ENCODE results near the gene PLA2G4C. TPM values are rescaled to one million over a fixed set of nuclear protein-coding genes. Genes with fewer than 3 reads are reported as not detected.

PLA2G4C gene
- total and polyA plus RNA-seq, 2 experiments from 2014 or later = 2.9 to 3.4 TPM

DNA sequence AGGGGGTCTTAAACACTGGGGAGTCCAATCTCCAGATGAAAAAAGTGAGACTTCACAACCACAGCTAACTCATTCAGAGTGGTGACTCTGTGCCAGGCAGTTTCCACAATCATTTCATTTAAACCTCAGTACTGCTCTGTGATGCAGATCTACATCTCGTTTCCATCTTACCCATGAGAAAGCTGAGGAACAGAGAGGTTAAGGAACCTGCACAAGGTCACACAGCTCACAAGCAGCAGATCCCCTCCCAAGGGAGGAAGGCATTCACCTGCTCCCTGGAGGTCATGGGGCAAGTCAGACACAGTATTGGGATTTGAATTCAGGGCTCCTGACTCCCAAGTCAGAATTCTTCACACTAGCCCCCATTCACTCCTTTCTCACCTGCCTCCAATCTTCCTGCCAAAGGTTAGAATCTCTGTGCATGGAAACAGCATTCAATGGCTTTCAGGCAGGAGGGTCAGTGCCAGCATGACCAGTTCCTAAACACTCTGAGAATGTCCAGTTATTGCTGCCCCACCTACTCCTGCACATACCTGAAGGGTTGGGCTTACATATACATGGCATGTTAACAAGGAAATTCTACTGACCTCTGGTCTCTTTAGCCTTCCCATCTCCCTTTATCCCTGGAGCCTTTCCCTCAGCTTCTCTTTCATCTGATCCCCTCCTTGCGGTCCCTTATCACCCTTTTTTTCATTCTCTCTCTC lies 68.6 kb downstream of the PLA2G4C start:
- Histone ChIP-seq H3K27ac (ENCODE audit: low read depth) (no peak overlapping the region), H3K27me3 (ENCODE audit: insufficient read depth) (no peaks in the 10 kb centered on the region), H3K36me3 (ENCODE audit: insufficient read depth) (no peaks in the 10 kb centered on the region), H4K20me1 (replicated peaks; ENCODE audit: insufficient read depth) (no peaks in the 10 kb centered on the region), H3K4me3 (no peak overlapping the region), H2AFZ (no peak overlapping the region), H3K79me2 (replicated peaks; ENCODE audit: insufficient read depth) (no peaks in the 10 kb centered on the region), H3K4me1 (ENCODE audit: insufficient read depth) (no peaks in the 10 kb centered on the region), H3F3A (replicated peaks; ENCODE audit: low read depth) (no peaks in the 10 kb centered on the region), H3K4me2 (no peak overlapping the region), H3K9me2 (ENCODE audit: insufficient read depth) (peaks cover 6% of the 10 kb centered on the region)
- Mint-ChIP-seq H3K27me3 (ENCODE audit: insufficient read depth, low read depth, poor library complexity) (peaks cover 6% of the 10 kb centered on the region), H3K36me3 (ENCODE audit: low read depth) (peaks cover 3% of the 10 kb centered on the region; the same call in 2 of the 3 replicates), H3K4me3 (no peak overlapping the region; the same call in 2 of the 3 replicates), H3K9me3 (peaks cover 45% of the 10 kb centered on the region), H3K4me1 (no peaks in the 10 kb centered on the region), H3K27ac (no peak overlapping the region)
- no peak for ATAC-seq
- no peak for DNase-seq (ENCODE audit: low spot score)
- TF ChIP-seq JUNB (IDR thresholded peaks at IDR 0.05; ENCODE audit: unreplicated experiment) (no peak), ZNF331 (CRISPR knock-in tag; IDR thresholded peaks at IDR 0.05; ENCODE audit: low read depth) (no peak), NANOG (IDR thresholded peaks at IDR 0.05; ENCODE audit: borderline replicate concordance) (no peak), ZNF114 (CRISPR knock-in tag; IDR thresholded peaks at IDR 0.05) (no peak), EZH2 (IDR thresholded peaks at IDR 0.05; ENCODE audit: low read depth, unreplicated experiment) (no peak), POLR2AphosphoS5 (IDR thresholded peaks at IDR 0.05; ENCODE audit: low read depth) (no peak), CREB1 (CRISPR knock-in tag; IDR thresholded peaks at IDR 0.05; ENCODE audit: low read depth) (no peak), STAT1 (IDR thresholded peaks at IDR 0.05; ENCODE audit: unreplicated experiment) (no peak)
- TF ChIP-seq, protein P1, sequence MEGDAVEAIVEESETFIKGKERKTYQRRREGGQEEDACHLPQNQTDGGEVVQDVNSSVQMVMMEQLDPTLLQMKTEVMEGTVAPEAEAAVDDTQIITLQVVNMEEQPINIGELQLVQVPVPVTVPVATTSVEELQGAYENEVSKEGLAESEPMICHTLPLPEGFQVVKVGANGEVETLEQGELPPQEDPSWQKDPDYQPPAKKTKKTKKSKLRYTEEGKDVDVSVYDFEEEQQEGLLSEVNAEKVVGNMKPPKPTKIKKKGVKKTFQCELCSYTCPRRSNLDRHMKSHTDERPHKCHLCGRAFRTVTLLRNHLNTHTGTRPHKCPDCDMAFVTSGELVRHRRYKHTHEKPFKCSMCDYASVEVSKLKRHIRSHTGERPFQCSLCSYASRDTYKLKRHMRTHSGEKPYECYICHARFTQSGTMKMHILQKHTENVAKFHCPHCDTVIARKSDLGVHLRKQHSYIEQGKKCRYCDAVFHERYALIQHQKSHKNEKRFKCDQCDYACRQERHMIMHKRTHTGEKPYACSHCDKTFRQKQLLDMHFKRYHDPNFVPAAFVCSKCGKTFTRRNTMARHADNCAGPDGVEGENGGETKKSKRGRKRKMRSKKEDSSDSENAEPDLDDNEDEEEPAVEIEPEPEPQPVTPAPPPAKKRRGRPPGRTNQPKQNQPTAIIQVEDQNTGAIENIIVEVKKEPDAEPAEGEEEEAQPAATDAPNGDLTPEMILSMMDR (conservative IDR thresholded peaks at IDR 0.05; ENCODE audit: low read depth in 2 of 2) = no peak
- TF ChIP-seq, protein P2, sequence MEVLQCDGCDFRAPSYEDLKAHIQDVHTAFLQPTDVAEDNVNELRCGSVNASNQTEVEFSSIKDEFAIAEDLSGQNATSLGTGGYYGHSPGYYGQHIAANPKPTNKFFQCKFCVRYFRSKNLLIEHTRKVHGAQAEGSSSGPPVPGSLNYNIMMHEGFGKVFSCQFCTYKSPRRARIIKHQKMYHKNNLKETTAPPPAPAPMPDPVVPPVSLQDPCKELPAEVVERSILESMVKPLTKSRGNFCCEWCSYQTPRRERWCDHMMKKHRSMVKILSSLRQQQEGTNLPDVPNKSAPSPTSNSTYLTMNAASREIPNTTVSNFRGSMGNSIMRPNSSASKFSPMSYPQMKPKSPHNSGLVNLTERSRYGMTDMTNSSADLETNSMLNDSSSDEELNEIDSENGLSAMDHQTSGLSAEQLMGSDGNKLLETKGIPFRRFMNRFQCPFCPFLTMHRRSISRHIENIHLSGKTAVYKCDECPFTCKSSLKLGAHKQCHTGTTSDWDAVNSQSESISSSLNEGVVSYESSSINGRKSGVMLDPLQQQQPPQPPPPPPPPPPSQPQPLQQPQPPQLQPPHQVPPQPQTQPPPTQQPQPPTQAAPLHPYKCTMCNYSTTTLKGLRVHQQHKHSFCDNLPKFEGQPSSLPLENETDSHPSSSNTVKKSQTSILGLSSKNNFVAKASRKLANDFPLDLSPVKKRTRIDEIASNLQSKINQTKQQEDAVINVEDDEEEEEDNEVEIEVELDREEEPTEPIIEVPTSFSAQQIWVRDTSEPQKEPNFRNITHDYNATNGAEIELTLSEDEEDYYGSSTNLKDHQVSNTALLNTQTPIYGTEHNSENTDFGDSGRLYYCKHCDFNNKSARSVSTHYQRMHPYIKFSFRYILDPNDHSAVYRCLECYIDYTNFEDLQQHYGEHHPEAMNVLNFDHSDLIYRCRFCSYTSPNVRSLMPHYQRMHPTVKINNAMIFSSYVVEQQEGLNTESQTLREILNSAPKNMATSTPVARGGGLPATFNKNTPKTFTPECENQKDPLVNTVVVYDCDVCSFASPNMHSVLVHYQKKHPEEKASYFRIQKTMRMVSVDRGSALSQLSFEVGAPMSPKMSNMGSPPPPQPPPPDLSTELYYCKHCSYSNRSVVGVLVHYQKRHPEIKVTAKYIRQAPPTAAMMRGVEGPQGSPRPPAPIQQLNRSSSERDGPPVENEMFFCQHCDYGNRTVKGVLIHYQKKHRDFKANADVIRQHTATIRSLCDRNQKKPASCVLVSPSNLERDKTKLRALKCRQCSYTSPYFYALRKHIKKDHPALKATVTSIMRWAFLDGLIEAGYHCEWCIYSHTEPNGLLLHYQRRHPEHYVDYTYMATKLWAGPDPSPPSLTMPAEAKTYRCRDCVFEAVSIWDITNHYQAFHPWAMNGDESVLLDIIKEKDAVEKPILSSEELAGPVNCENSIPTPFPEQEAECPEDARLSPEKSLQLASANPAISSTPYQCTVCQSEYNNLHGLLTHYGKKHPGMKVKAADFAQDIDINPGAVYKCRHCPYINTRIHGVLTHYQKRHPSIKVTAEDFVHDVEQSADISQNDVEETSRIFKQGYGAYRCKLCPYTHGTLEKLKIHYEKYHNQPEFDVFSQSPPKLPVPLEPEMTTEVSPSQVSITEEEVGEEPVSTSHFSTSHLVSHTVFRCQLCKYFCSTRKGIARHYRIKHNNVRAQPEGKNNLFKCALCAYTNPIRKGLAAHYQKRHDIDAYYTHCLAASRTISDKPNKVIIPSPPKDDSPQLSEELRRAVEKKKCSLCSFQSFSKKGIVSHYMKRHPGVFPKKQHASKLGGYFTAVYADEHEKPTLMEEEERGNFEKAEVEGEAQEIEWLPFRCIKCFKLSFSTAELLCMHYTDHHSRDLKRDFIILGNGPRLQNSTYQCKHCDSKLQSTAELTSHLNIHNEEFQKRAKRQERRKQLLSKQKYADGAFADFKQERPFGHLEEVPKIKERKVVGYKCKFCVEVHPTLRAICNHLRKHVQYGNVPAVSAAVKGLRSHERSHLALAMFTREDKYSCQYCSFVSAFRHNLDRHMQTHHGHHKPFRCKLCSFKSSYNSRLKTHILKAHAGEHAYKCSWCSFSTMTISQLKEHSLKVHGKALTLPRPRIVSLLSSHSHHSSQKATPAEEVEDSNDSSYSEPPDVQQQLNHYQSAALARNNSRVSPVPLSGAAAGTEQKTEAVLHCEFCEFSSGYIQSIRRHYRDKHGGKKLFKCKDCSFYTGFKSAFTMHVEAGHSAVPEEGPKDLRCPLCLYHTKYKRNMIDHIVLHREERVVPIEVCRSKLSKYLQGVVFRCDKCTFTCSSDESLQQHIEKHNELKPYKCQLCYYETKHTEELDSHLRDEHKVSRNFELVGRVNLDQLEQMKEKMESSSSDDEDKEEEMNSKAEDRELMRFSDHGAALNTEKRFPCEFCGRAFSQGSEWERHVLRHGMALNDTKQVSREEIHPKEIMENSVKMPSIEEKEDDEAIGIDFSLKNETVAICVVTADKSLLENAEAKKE (CRISPR knock-in tag; IDR thresholded peaks at IDR 0.05) = no peak
- TF ChIP-seq, protein P3, sequence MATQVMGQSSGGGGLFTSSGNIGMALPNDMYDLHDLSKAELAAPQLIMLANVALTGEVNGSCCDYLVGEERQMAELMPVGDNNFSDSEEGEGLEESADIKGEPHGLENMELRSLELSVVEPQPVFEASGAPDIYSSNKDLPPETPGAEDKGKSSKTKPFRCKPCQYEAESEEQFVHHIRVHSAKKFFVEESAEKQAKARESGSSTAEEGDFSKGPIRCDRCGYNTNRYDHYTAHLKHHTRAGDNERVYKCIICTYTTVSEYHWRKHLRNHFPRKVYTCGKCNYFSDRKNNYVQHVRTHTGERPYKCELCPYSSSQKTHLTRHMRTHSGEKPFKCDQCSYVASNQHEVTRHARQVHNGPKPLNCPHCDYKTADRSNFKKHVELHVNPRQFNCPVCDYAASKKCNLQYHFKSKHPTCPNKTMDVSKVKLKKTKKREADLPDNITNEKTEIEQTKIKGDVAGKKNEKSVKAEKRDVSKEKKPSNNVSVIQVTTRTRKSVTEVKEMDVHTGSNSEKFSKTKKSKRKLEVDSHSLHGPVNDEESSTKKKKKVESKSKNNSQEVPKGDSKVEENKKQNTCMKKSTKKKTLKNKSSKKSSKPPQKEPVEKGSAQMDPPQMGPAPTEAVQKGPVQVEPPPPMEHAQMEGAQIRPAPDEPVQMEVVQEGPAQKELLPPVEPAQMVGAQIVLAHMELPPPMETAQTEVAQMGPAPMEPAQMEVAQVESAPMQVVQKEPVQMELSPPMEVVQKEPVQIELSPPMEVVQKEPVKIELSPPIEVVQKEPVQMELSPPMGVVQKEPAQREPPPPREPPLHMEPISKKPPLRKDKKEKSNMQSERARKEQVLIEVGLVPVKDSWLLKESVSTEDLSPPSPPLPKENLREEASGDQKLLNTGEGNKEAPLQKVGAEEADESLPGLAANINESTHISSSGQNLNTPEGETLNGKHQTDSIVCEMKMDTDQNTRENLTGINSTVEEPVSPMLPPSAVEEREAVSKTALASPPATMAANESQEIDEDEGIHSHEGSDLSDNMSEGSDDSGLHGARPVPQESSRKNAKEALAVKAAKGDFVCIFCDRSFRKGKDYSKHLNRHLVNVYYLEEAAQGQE (IDR thresholded peaks at IDR 0.05; ENCODE audit: unreplicated experiment) = no peak
- TF ChIP-seq, protein P4, sequence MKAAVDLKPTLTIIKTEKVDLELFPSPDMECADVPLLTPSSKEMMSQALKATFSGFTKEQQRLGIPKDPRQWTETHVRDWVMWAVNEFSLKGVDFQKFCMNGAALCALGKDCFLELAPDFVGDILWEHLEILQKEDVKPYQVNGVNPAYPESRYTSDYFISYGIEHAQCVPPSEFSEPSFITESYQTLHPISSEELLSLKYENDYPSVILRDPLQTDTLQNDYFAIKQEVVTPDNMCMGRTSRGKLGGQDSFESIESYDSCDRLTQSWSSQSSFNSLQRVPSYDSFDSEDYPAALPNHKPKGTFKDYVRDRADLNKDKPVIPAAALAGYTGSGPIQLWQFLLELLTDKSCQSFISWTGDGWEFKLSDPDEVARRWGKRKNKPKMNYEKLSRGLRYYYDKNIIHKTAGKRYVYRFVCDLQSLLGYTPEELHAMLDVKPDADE (IDR thresholded peaks at IDR 0.05) = no peak

Data from GM23338 (cell line).